Pancreas (tissue), 10 donors: Measurements from ENCODE around the gene STMND1. TPM values are rescaled to one million over a fixed set of nuclear protein-coding genes. Genes with fewer than 3 reads are reported as not detected.

Experiments
- ATAC-seq, 4 donors: fragments of 200-7000 bp; cut with Tn5 transposase; one replicate each; pipeline versions ENCODE4 v1.8.0 to v1.9.1; 2020; ENCODE audit warnings: mild to moderate bottlenecking in 4 of 4, moderate library complexity in 4 of 4
- DNase-seq, 6 donors: peaks; one replicate each; pipeline ENCODE4 v3.0.0-alpha.2; 2020
- FAIRE-seq: peaks from 2 replicates; lab custom pipeline; 2012; peaks lifted over from hg19 to GRCh38; lab: Jason Lieb, UNC
- H3K27ac ChIP-seq, 4 donors: fragments of 200-600 bp; sonication (generic); 1 replicate in 3 of 4; 2 replicates in 1 of 4; pipeline versions ENCODE4 v1.5.0 to v1.8.0; 2020
- H3K27me3 ChIP-seq, 4 donors: fragments of 200-600 bp; one replicate each; pipeline ENCODE4 v1.8.0; 2021
- H3K36me3 ChIP-seq, 3 donors: fragments of 200-600 bp; sonication (generic) in 1 of 3; one replicate each; pipeline versions ENCODE4 v1.5.0 to v1.8.0; 2020 to 2021
- H3K4me1 ChIP-seq, 3 donors: fragments of 200-600 bp; one replicate each; pipeline ENCODE4 v1.8.0; 2021
- H3K4me3 ChIP-seq, 4 donors: fragments of 200-600 bp; sonication (generic) in 2 of 4; one replicate each; pipeline versions ENCODE4 v1.5.0 to v1.8.0; 2020 to 2021
- H3K9me3 ChIP-seq, 4 donors: fragments of 200-600 bp; one replicate each; pipeline ENCODE4 v1.8.0; 2021
- whole genome bisulfite sequencing, 2 donors: extraction: QIAGEN DNeasy Blood & Tissue Kit; methylation state at CpG; one replicate each; pipeline ENCODE4 v1.1.7; 2013; 5-methylcytosine and 5-hydroxymethylcytosine counted together
- intact Hi-C, 3 donors: fragments of 100-400 bp; cut with DNase I; formaldehyde crosslinking; loops; one replicate each; pipeline versions ENCODE4 v1.11.1 to v1.14.2; 2022
- polyA plus RNA-seq, 2 donors: library from polyadenylated mRNA; stranded (reverse); fragments of 200-250 nt; gene quantifications; one replicate each; pipeline ENCODE4 v1.2.3, GENCODE V29; 2013
- total RNA-seq, 6 donors: library from RNA; stranded (reverse); fragmentation: NEBNext Ultra II Directional in 4 of 6; extraction: Animal tissue kit (Norgen Biotek cat#: 25700) in 4 of 6; gene quantifications; one replicate each; pipeline versions ENCODE4 v1.2.1 to v1.2.4, GENCODE V29; 2021 to 2023
- TF ChIP-seq, protein P1 (sequence below), 4 donors: fragments of 200-600 bp; sonication (generic) in 3 of 4; IDR thresholded peaks; one replicate each; pipeline versions ENCODE4 v1.5.0 to v1.8.0; 2021; ENCODE audit warnings: antibody characterized with exemption in 4 of 4
- donor health status: healthy with polysubstance abuse.
- donor health status: DM: no; HTN: no; CAD: no; lungs with moderate emphysema.
- donor health status: DM: no; HTN: no; CAD: no.
- donor health status: control.
- donor health status: control.
- donor health status: Bipolar disorder and iron deficiency.
- donor health status: DM: yes; HTN: yes; CAD: no.
- donor health status: DM: no; HTN: no; CAD: no.
- donor health status: DM: no; HTN: no; CAD: no.
- donor health status: DM: yes; HTN: yes; CAD: no.

STMND1 gene
- total and polyA plus RNA-seq, 8 donors, result 0.21 to 3.8 (median 1.4) TPM

DNA sequence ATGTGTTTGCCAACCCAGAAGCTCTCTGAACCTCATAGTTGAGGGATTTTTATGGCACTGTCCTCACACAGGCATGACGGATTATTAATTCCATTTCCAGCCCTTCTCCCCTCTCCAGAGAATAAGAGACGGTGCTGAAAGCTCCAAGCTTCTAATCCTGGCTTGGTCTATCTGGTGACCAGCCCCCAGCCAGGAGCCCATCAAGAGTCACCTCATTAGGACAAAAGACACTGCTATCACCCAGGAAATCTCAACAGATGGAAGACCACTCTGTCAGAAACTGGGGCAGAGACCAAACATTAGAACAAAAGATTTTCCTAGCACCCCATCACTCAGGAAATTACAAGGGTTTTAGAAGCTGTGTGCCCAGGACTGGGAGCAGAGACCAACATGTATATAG is 48.2 kb downstream of the STMND1 start:
- no peaks in the 10 kb centered on the region for H3K27me3 ChIP-seq
- no peak for FAIRE-seq

DNA sequence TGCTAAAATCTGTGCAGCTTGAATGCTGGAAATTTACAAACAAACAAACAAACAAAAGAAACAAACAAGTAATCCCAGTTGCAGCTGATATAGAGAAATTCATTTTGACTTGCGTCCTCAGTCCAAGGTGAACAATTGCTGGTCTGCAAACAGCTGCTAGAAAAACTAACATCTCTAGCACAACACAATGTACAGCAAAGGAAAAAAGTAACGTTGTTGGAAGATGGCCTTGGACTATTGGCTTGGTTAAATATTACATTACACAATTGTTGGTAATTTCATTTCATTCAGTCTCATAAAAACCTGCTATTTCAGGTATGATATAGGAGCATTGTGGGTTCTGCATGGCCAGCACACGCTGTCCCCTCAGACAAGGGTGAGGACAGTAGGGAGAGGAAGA is 50.0 kb downstream of the STMND1 start:
- FAIRE-seq, result no peak
- no peak for DNase-seq
- intact Hi-C loops, result loop anchor here in 2 of 3 donors (10.0 kb wide), 2 partner anchors 433 to 653 kb away; no protein-coding TSS in a partner anchor
- Histone ChIP-seq H3K9me3 (no peaks in the 10 kb centered on the region), H3K36me3 (no peaks in the 10 kb centered on the region), H3K4me3 (no peak overlapping the region), H3K27me3 (no peaks in the 10 kb centered on the region), H3K4me1 (no peaks in the 10 kb centered on the region), H3K27ac (no peak overlapping the region)
- WGBS, 2 donors, result 35 to 42% methylated on average over 3 of the region's 3 CpGs
- TF ChIP-seq, protein P1, sequence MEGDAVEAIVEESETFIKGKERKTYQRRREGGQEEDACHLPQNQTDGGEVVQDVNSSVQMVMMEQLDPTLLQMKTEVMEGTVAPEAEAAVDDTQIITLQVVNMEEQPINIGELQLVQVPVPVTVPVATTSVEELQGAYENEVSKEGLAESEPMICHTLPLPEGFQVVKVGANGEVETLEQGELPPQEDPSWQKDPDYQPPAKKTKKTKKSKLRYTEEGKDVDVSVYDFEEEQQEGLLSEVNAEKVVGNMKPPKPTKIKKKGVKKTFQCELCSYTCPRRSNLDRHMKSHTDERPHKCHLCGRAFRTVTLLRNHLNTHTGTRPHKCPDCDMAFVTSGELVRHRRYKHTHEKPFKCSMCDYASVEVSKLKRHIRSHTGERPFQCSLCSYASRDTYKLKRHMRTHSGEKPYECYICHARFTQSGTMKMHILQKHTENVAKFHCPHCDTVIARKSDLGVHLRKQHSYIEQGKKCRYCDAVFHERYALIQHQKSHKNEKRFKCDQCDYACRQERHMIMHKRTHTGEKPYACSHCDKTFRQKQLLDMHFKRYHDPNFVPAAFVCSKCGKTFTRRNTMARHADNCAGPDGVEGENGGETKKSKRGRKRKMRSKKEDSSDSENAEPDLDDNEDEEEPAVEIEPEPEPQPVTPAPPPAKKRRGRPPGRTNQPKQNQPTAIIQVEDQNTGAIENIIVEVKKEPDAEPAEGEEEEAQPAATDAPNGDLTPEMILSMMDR (IDR thresholded peaks at IDR 0.05), result no peak
- peak in 2 of 4 donors; percentile 17 to 37 for ATAC-seq

More for the DNA sequence above, 48.2 kb downstream of the STMND1 start:
- intact Hi-C loops, result loop anchor here in 2 of 3 donors (10.0 kb wide), 2 partner anchors 435 to 655 kb away; no protein-coding TSS in a partner anchor
- H3K36me3 ChIP-seq, result no peaks in the 10 kb centered on the region
- no peaks in the 10 kb centered on the region for H3K9me3 ChIP-seq
- DNase-seq (no peak), ATAC-seq (no peak)
- H3K4me3 ChIP-seq, result no peak overlapping the region
- 68 to 92% methylated on average over 2 of the region's 2 CpGs for WGBS, 2 donors
- TF ChIP-seq, protein P1 (IDR thresholded peaks at IDR 0.05), result no peak
- H3K4me1 ChIP-seq, result no peaks in the 10 kb centered on the region
- no peak overlapping the region for H3K27ac ChIP-seq

DNA sequence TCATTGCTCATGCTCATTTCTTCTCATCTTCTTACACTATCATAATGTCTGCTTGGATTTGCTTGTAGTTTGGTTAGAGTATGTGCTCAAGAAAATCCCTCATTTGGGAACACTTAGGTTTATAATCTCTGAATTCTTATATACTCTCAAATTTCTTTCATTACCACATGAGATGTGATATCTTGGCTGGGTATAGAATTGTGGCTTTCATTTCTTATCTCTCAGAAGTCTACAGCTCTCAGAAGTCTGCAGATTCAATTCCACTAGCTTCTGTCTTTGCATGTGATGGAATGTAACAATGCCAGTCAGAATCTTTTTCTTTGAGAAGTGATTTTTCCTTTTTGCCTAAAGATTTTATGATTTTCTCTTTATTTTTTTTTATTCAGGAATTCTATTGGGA is 50.9 kb downstream of the STMND1 start:
- no peaks in the 10 kb centered on the region for H3K27me3 ChIP-seq
- no peaks in the 10 kb centered on the region for H3K9me3 ChIP-seq
- no peak for FAIRE-seq
- no peaks in the 10 kb centered on the region for H3K4me1 ChIP-seq
- H3K4me3 ChIP-seq, result no peak overlapping the region
- no peaks in the 10 kb centered on the region for H3K36me3 ChIP-seq
- ATAC-seq, result no peak
- TF ChIP-seq, protein P1 (IDR thresholded peaks at IDR 0.05), result no peak
- H3K27ac ChIP-seq, result no peak overlapping the region
- intact Hi-C loops, result loop anchor here in 2 of 3 donors (10.0 kb wide), 2 partner anchors 432 to 652 kb away; no protein-coding TSS in a partner anchor
- no peak for DNase-seq

DNA sequence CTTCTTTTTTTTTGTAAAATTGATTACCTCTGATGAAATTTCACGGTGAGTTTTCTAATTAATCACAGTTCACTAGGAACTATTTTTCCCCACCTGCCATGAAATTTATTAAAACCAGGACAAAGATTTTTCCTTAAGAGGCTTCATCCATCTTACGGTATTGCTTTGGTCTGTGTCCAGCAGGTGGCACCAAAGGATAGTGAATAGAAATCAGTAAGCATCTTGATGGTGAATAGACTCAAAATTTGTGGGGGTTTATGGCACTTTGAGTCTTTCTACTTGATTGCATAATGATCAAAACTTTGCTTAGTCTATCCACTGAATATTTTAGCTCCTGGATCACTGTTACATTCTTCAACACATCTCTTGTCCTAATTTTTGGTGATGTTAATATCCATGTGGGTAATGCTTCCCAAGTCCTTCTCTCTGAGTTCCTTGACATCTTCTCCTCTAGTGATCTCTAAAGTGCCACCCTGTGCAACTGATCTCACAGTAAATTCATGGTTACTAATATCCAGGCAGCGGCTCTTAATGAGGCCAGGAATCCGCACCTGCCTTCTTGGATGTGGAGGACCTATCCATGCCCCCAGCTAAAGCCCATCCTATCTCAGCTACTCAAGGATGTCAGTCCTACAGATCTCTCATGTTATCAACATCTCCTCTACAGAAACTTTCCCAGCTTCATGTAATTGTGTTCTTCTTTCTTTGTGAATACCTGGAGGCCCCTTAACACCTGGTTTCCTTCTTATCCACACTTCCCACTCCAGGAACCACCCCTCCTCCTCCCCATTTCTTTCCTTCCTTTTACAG is 54.5 kb downstream of the STMND1 start:
- intact Hi-C loops, result loop anchor here (5.0 to 10.0 kb wide), 3 partner anchors 426 to 648 kb away; no protein-coding TSS in a partner anchor
- no peaks in the 10 kb centered on the region for H3K4me1 ChIP-seq
- no peaks in the 10 kb centered on the region for H3K36me3 ChIP-seq
- peak; percentile 57 to 79 (median 74) for ATAC-seq
- peak in 5 of 6 donors; percentile 46 to 70 (median 50) for DNase-seq
- no peaks in the 10 kb centered on the region for H3K27me3 ChIP-seq
- FAIRE-seq, result peak; percentile 89
- TF ChIP-seq, protein P1 (IDR thresholded peaks at IDR 0.05), result peak; percentile 44 to 67 (median 64)
- no peak overlapping the region for H3K27ac ChIP-seq
- 28 to 32% methylated on average over 4 of the region's 4 CpGs for WGBS, 2 donors
- H3K4me3 ChIP-seq, result no peak overlapping the region
- H3K9me3 ChIP-seq, result no peaks in the 10 kb centered on the region
